GM12865 (cell line): ENCODE data around the gene CIDEB.
A peak's percentile ranks its signal among the peaks of the same experiment; 100 is the strongest.

Experiments used
- DNase-seq: peaks from one replicate; pipeline ENCODE4 v3.0.0; 2010; ENCODE audit warnings: low read depth
- H3K4me3 ChIP-seq: 2 replicates; pipeline ENCODE4 v1.5.1; 2011; ENCODE audit warnings: mild to moderate bottlenecking, low read depth, low read length, control low read depth
- TF ChIP-seq, protein P1 (sequence below): IDR thresholded peaks from 2 replicates; pipeline ENCODE4 v1.5.1; 2011; ENCODE audit warnings: low read length, control low read depth, low read depth, inconsistent platforms; ENCODE audit not compliant: insufficient read depth; ENCODE audit errors: missing control alignments

Gene CIDEB

DNA sequence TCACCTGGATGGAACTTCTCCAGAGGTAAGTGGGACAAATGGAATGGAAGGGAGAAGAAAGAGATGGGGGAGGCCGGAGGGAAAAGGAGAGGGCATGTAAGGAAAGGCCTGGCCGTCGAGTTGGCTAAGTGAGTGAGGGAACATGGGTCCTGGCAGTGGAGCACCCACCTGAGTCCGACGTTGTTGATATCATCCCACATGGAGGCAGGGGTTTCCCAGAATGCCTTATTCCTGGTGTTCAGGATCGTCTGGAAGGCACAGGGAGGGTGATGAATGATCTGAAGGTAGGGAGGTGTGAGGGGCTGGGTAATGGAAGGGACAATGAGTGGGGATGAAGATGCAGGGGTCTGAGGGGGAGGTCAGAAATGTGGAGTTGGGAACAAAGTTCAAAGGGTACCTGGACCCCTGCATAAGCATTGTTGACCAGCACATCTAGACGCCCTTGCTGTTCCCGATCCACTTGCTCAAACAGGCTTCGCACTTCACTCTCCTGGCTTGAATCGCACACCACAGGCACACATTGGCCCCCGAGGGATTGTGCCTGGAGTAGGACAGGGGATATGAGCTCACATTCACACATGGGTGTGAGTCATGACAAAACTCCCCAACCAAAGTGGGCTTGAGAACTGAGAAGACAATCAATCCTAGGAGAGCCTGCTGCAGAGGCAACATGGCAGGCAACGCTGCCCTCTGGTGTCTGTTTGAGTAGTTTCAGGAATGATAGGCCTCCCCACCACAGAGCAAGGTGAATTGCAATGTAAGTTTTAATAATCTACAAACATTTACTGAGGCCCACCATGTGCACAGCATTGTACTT lies 11.2 kb downstream of the CIDEB start:
- peak; percentile 92 for DNase-seq
- H3K4me3 ChIP-seq: no peak overlapping the region
- TF ChIP-seq, protein P1, sequence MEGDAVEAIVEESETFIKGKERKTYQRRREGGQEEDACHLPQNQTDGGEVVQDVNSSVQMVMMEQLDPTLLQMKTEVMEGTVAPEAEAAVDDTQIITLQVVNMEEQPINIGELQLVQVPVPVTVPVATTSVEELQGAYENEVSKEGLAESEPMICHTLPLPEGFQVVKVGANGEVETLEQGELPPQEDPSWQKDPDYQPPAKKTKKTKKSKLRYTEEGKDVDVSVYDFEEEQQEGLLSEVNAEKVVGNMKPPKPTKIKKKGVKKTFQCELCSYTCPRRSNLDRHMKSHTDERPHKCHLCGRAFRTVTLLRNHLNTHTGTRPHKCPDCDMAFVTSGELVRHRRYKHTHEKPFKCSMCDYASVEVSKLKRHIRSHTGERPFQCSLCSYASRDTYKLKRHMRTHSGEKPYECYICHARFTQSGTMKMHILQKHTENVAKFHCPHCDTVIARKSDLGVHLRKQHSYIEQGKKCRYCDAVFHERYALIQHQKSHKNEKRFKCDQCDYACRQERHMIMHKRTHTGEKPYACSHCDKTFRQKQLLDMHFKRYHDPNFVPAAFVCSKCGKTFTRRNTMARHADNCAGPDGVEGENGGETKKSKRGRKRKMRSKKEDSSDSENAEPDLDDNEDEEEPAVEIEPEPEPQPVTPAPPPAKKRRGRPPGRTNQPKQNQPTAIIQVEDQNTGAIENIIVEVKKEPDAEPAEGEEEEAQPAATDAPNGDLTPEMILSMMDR: peak; percentile 80

DNA sequence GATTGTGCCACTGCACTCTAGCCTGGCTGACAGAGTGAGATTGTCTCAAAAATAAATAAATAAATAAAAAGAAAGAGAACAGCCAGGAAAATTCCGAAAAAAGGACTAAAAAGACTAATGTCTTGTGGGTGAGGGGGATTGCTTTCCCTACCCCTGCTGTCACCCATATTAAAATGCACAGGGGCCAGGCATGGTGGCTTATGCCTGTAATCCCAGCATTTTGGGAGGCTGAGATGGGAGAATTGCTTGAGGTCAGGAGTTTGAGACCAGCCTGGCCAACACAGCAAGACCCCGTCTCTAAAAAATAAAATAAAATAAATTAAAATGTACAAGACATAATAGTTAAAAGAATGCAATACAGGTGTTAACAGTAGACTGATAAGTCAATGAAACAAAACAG lies 14.3 kb downstream of the CIDEB start:
- TF ChIP-seq, protein P1: no peak
- no peak for DNase-seq
- H3K4me3 ChIP-seq: no peak overlapping the region

DNA sequence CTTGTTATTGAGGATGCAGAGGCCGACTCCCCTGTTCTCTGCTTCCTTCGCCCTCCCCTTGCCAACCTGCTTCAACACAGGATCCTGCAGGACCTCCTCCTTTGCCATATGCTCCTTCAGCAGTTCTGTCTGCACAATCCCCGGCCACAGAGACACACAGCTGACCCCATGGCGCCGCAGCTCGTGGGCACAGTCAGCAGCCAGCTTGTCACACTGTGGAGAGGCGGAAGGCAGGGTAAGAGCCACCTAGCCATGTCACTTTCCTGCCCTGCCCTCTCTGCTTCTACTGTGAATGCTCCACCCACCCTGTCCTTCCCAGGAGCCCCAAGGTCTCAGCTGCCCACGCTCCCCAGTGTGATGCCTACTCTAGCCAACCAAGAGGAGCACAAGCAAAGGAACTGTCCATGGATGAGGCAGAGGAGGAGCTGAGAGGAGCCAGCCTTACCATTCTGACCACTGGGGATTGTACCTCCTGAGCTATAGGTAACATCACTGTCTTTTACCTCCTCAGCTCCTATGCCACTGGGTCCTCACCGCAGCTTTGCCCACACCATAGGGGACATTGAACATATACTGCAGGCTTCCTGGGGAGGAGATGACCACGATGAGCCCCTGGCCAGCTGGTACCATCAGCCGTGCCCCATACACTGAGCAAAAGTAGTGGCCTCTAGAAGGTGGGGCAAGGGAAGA lies 15.5 kb downstream of the CIDEB start:
- TF ChIP-seq, protein P1: no peak
- no peak for DNase-seq
- H3K4me3 ChIP-seq: no peak overlapping the region

DNA sequence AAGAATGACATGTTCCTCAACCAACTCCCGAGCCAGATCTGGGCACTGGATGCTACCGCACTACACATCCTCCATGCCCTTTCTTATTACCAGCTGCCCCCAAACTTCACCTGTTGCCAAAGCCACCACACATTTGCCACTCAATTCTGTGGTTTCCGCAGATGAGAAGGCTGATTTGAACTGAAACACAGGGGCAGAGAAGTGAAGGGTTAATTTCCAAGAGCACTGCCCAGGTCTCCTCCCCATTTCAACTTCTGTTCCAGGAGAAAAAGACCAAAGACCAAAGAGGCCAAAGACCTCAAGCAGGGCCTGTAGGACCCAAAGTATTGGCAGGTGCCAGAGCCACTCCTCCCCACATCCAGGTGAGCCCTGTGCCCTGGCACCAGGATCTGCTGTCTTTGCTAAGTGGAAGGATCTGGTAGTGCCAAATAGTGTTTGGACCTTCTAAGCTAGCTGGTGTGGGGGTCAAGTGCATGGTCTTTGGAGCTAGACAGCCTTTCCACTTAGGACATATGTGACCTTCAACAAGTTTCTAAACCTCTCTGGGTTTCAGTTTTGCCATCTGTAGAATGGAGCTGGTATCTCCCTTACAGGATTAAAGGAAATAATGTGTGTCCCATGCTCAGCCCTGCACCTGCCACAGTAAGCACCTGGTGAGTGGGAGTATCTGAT lies 16.2 kb downstream of the CIDEB start:
- H3K4me3 ChIP-seq: no peak overlapping the region
- TF ChIP-seq, protein P1: no peak
- DNase-seq: no peak

DNA sequence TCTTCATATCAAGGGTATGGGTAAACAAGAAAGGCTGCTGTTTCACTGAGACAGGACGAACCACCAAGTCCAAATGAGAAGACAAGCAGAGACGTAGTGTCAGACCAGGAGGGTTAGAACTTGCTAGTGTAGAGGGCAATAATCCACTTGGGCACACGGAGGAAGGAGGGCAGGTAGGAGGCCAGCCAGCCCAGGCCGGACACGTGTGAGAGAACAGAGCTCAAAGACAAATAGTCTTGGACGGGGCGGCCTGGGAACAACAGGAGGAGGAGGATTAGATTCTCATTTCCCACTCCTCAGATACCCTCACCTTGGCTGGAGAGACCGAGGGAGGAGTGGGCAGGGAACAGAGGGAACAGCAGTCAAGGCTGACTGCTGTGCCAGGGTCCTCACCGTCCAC lies 17.0 kb downstream of the CIDEB start:
- H3K4me3 ChIP-seq: no peak overlapping the region
- TF ChIP-seq, protein P1: no peak
- DNase-seq: no peak

DNA sequence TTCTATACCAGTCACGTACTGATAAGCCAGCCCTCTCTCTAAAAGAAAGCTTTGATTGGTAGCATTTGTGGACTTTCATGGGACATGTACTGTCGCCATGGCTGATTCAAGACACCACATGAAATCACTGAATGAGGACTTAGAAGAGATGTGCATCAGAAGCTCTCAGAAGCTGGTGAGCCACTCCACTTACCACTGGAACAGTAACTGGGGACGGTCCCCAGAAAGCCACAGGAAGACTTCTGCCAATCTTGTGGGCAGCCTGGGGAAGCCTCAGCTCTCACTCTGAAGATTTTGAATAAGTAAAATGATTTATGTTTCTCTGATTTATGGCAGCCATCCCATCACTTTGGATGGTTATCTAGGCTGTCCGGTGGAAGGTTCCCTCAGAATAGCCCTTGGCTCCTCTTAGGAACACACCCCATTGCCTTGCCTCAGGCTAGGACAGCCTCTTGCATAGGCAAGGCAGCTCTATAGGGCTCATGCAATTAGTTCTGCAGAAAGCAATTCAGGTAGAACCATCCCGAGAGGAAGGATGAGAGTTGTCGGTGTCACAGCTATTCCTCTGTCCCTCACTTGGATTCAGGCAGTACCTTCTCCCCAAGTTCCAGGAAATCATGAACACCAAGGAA lies 18.0 kb downstream of the CIDEB start:
- peak; percentile 75 for DNase-seq
- TF ChIP-seq, protein P1: no peak
- H3K4me3 ChIP-seq: no peak overlapping the region
